ENCODE results near the gene GBP3. TPM values are rescaled to one million over a fixed set of nuclear protein-coding genes. Genes with fewer than 3 reads are reported as not detected.

Gene GBP3
- total and polyA plus RNA-seq, 4 donors = 7.4 to 34.9 (median 25.4) TPM

GRCh38 chr1:88980870-88981269, 41.8 kb downstream of the GBP3 start:
- ATAC-seq (ENCODE audit: insufficient read depth, low FRiP score) = no peak
- peaks cover 4 to 21% (median 15%) of the 10 kb centered on the region in 5 donors for H3K4me1 ChIP-seq (ENCODE audit: control insufficient read depth in 5 of 5, insufficient read depth in 5 of 5, low read length in 5 of 5)
- 40 to 54% methylated on average over 1 of the region's 1 CpG for WGBS, 2 donors

GRCh38 chr1:88979749-88980116, 42.9 kb downstream of the GBP3 start:
- Histone ChIP-seq H3K4me1 (ENCODE audit: control insufficient read depth in 5 of 5, insufficient read depth in 5 of 5, low read length in 5 of 5) (peaks cover 2 to 10% (median 8%) of the 10 kb centered on the region in 5 donors), H3K27ac (ENCODE audit: low read depth in 1 of 2, low read length in 1 of 2) (no peak overlapping the region), H3K27me3 (ENCODE audit: control insufficient read depth in 3 of 3, insufficient read depth in 3 of 3, low read length in 2 of 3) (no peaks in the 10 kb centered on the region), H3K9me3 (ENCODE audit: control insufficient read depth in 4 of 4, insufficient read depth in 3 of 4, low read length in 3 of 4) (no peaks in the 10 kb centered on the region), H3K4me3 (no peak overlapping the region), H3K9ac (ENCODE audit: insufficient read depth in 1 of 2, low read length in 2 of 2) (no peak overlapping the region), H3K36me3 (ENCODE audit: control insufficient read depth in 4 of 4, insufficient read depth in 4 of 4, low read length in 4 of 4) (peaks cover 0 to 13% (median 8%) of the 10 kb centered on the region in 4 donors)
- no peak for TF ChIP-seq CTCF (IDR thresholded peaks at IDR 0.05; ENCODE audit: control extremely low read depth, extremely low read depth)
- ATAC-seq (ENCODE audit: insufficient read depth, low FRiP score) (no peak), DNase-seq (no peak)

More at GRCh38 chr1:88980870-88981269, 41.8 kb downstream of the GBP3 start:
- no peaks in the 10 kb centered on the region for H3K9me3 ChIP-seq (ENCODE audit: control insufficient read depth in 4 of 4, insufficient read depth in 3 of 4, low read length in 3 of 4)
- no peak for DNase-seq
- H3K27ac ChIP-seq (ENCODE audit: low read depth in 1 of 2, low read length in 1 of 2) = no peak overlapping the region
- H3K4me3 ChIP-seq = no peak overlapping the region
- no peak for TF ChIP-seq CTCF (IDR thresholded peaks at IDR 0.05; ENCODE audit: control extremely low read depth, extremely low read depth)
- H3K36me3 ChIP-seq (ENCODE audit: control insufficient read depth in 4 of 4, insufficient read depth in 4 of 4, low read length in 4 of 4) = peaks cover 0 to 13% (median 8%) of the 10 kb centered on the region in 4 donors
- no peak overlapping the region for H3K9ac ChIP-seq (ENCODE audit: insufficient read depth in 1 of 2, low read length in 2 of 2)
- H3K27me3 ChIP-seq (ENCODE audit: control insufficient read depth in 3 of 3, insufficient read depth in 3 of 3, low read length in 2 of 3) = no peaks in the 10 kb centered on the region

GRCh38 chr1:88979054-88979748, 43.5 kb downstream of the GBP3 start:
- Histone ChIP-seq H3K4me3 (no peak overlapping the region), H3K4me1 (ENCODE audit: control insufficient read depth in 5 of 5, insufficient read depth in 5 of 5, low read length in 5 of 5) (peaks cover 0 to 6% (median 3%) of the 10 kb centered on the region in 5 donors), H3K27me3 (ENCODE audit: control insufficient read depth in 3 of 3, insufficient read depth in 3 of 3, low read length in 2 of 3) (no peaks in the 10 kb centered on the region), H3K9me3 (ENCODE audit: control insufficient read depth in 4 of 4, insufficient read depth in 3 of 4, low read length in 3 of 4) (no peaks in the 10 kb centered on the region), H3K27ac (ENCODE audit: low read depth in 1 of 2, low read length in 1 of 2) (no peak overlapping the region), H3K36me3 (ENCODE audit: control insufficient read depth in 4 of 4, insufficient read depth in 4 of 4, low read length in 4 of 4) (peaks cover 0 to 13% (median 8%) of the 10 kb centered on the region in 4 donors), H3K9ac (ENCODE audit: insufficient read depth in 1 of 2, low read length in 2 of 2) (no peak overlapping the region)
- no peak for ATAC-seq (ENCODE audit: insufficient read depth, low FRiP score)
- DNase-seq = no peak
- WGBS, 2 donors = 72 to 76% methylated on average over 2 of the region's 2 CpGs
- no peak for TF ChIP-seq CTCF (IDR thresholded peaks at IDR 0.05; ENCODE audit: control extremely low read depth, extremely low read depth)
